Liver (tissue), 9 donors: ENCODE results near the gene HOMER3. TPM values are rescaled to one million over a fixed set of nuclear protein-coding genes. Genes with fewer than 3 reads are reported as not detected.

Experiments
- DNase-seq: peaks from one replicate; pipeline ENCODE4 v3.0.0-alpha.2; 2017; ENCODE audit warnings: low spot score
- H3K27ac ChIP-seq, 2 donors: one replicate each; pipeline ENCODE4 v1.7.0; 2013; ENCODE audit warnings: inconsistent platforms in 2 of 2, low read length in 2 of 2, control low read depth in 1 of 2, low read depth in 1 of 2, mild to moderate bottlenecking in 1 of 2
- H3K27me3 ChIP-seq, 4 donors: one replicate each; pipeline versions ENCODE4 v1.6.1 to v1.7.0; 2013; ENCODE audit warnings: low read length in 3 of 4, inconsistent platforms in 1 of 4, mild to moderate bottlenecking in 1 of 4, moderate library complexity in 1 of 4; ENCODE audit not compliant: control insufficient read depth in 4 of 4, insufficient read depth in 4 of 4
- H3K36me3 ChIP-seq, 4 donors: one replicate each; pipeline versions ENCODE4 v1.6.1 to v1.7.0; 2013; ENCODE audit warnings: low read length in 3 of 4, mild to moderate bottlenecking in 3 of 4, low read depth in 1 of 4, moderate library complexity in 1 of 4; ENCODE audit not compliant: control insufficient read depth in 4 of 4, insufficient read depth in 3 of 4
- H3K4me1 ChIP-seq, 4 donors: one replicate each; pipeline versions ENCODE4 v1.6.1 to v1.7.0; 2013; ENCODE audit warnings: low read length in 3 of 4, mild to moderate bottlenecking in 3 of 4, moderate library complexity in 1 of 4; ENCODE audit not compliant: control insufficient read depth in 4 of 4, insufficient read depth in 4 of 4
- H3K4me3 ChIP-seq, 3 donors: one replicate each; pipeline versions ENCODE4 v1.6.1 to v1.7.0; 2013; ENCODE audit warnings: low read length in 3 of 3, control low read depth in 1 of 3, low read depth in 1 of 3, mild to moderate bottlenecking in 1 of 3
- H3K9ac ChIP-seq, 2 donors: one replicate each; pipeline ENCODE4 v1.7.0; 2013; ENCODE audit warnings: low read length in 2 of 2, mild to moderate bottlenecking in 2 of 2, moderate library complexity in 2 of 2, control low read depth in 1 of 2, low read depth in 1 of 2
- H3K9me3 ChIP-seq, 4 donors: one replicate each; pipeline versions ENCODE4 v1.6.1 to v1.7.0; 2013; ENCODE audit warnings: low read length in 3 of 4; ENCODE audit not compliant: control insufficient read depth in 4 of 4
- CTCF ChIP-seq: fragments of 150-350 bp; IDR thresholded peaks from 2 replicates; pipeline ENCODE4 v1.5.1; 2017; ENCODE audit warnings: improper control_type of control experiment, low read depth, low read length; ENCODE audit not compliant: missing input control
- EGR1 ChIP-seq, 2 donors: IDR thresholded peaks; 2 replicates each; pipeline ENCODE4 v1.6.1; 2016 to 2018; ENCODE audit warnings: antibody characterized with exemption in 2 of 2, low read depth in 2 of 2
- FOXA1 ChIP-seq: IDR thresholded peaks from 2 replicates; pipeline ENCODE4 v1.6.1; 2016; ENCODE audit warnings: antibody characterized with exemption
- FOXA2 ChIP-seq: IDR thresholded peaks from 2 replicates; pipeline ENCODE4 v1.6.1; 2016; ENCODE audit warnings: antibody characterized with exemption
- GABPA ChIP-seq, 2 donors: IDR thresholded peaks in 1 of 2; conservative IDR thresholded peaks in 1 of 2; 2 replicates each; pipeline ENCODE4 v1.6.1; 2016; ENCODE audit warnings: antibody characterized with exemption in 2 of 2, mild to moderate bottlenecking in 1 of 2, moderate library complexity in 1 of 2
- HNF4G ChIP-seq: IDR thresholded peaks from 2 replicates; pipeline ENCODE4 v1.6.1; 2016; ENCODE audit warnings: antibody characterized with exemption
- REST ChIP-seq: IDR thresholded peaks from 2 replicates; pipeline ENCODE4 v1.6.1; 2016; ENCODE audit warnings: antibody characterized with exemption, mild to moderate bottlenecking
- YY1 ChIP-seq: IDR thresholded peaks from 2 replicates; pipeline ENCODE4 v1.6.1; 2016; ENCODE audit warnings: antibody characterized with exemption, mild to moderate bottlenecking
- ZBTB33 ChIP-seq: IDR thresholded peaks from 2 replicates; pipeline ENCODE4 v1.6.1; 2016; ENCODE audit warnings: antibody characterized with exemption
- WGBS: extraction: QIAGEN DNeasy Blood & Tissue Kit; methylation state at CpG from one replicate; pipeline ENCODE4 v1.1.7; 2013; 5-methylcytosine and 5-hydroxymethylcytosine counted together
- polyA plus RNA-seq, 2 donors: library from polyadenylated mRNA; stranded (reverse) in 1 of 2; unstranded in 1 of 2; fragments of 200-250 nt in 1 of 2; fragments of >200 nt in 1 of 2; fragmentation: Nextera tagmentation in 1 of 2; extraction: Ambion mirVana in 1 of 2; gene quantifications; one replicate each; pipeline versions ENCODE4 v1.2.1 to v1.2.3, GENCODE V29; 2013 to 2015
- total RNA-seq, 2 donors: library from RNA; depleted of rRNA; stranded (reverse); fragments of >200 nt; gene quantifications; one replicate each; pipeline ENCODE4 v1.2.3, GENCODE V29; 2014
- donor health status: healthy.
- donor health status: healthy.
- donor health status: healthy.
- donor health status: healthy.
- donor health status: healthy.

HOMER3 gene
- total and polyA plus RNA-seq, 4 donors: 0.18 to 5.4 (median 3.5) TPM

- H3K9ac ChIP-seq: no peak overlapping the region
- WGBS: 94% methylated on average over 20 of the region's 20 CpGs
Measured at GRCh38 chr19:18899624-18900560, 41.1 kb downstream of the HOMER3 start.

More at GRCh38 chr19:18899624-18900560, 41.1 kb downstream of the HOMER3 start:
- no peak for DNase-seq
- no peak overlapping the region for H3K4me3 ChIP-seq
- no peaks in the 10 kb centered on the region for H3K9me3 ChIP-seq
- peaks cover 0 to 5% (median 0%) of the 10 kb centered on the region in 4 donors for H3K27me3 ChIP-seq
- peaks cover 2 to 19% (median 9%) of the 10 kb centered on the region in 4 donors for H3K4me1 ChIP-seq
- peaks cover 0 to 43% (median 12%) of the 10 kb centered on the region in 4 donors for H3K36me3 ChIP-seq
- no peak overlapping the region for H3K27ac ChIP-seq
- TF ChIP-seq CTCF: no peak
- no peak for TF ChIP-seq YY1
- no peak for TF ChIP-seq EGR1 (IDR thresholded peaks at IDR 0.05; ENCODE audit: low read depth in 2 of 2)
- TF ChIP-seq ZBTB33: no peak
- TF ChIP-seq GABPA (IDR thresholded peaks at IDR 0.05 in 1 of 2, conservative IDR thresholded peaks at IDR 0.05 in 1 of 2): no peak
- no peak for TF ChIP-seq HNF4G
- TF ChIP-seq REST: no peak
- TF ChIP-seq FOXA1: no peak
- TF ChIP-seq FOXA2: no peak
